ENCODE results near the gene RACK1. TPM values are rescaled to one million over a fixed set of nuclear protein-coding genes. Genes with fewer than 3 reads are reported as not detected.
A peak's percentile ranks its signal among the peaks of the same experiment; 100 is the strongest.

Gene RACK1
- total and polyA plus RNA-seq, 4 experiments from 2014 or later, result 1,956 to 2,145 (median 2,033) TPM

GRCh38 chr5:181187500-181188213 is 56.0 kb downstream of the RACK1 start:
- intact Hi-C loops (cut with micrococcal nuclease), result loop anchor here (10.0 kb wide), 1 partner anchor 383 kb away; the partner anchor contains the start of gene MGAT1
- DNase-seq, result peak in 3 of 5 donors; percentile 53 to 54 (median 53)
- peak overlapping the region; percentile 96 to 99 (median 98) for H3K4me3 Mint-ChIP-seq
- Histone ChIP-seq H3K36me3 (ENCODE audit: insufficient read depth, low read length) (no peaks in the 10 kb centered on the region), H3K27ac (ENCODE audit: low read depth, low read length) (no peak overlapping the region), H3K9me3 (ENCODE audit: control insufficient read depth in 1 of 2, low read length in 2 of 2) (no peaks in the 10 kb centered on the region), H3K4me1 (ENCODE audit: insufficient read depth, low read length) (peaks cover 17% of the 10 kb centered on the region), H3K27me3 (ENCODE audit: insufficient read depth, low read length) (no peaks in the 10 kb centered on the region), H3K4me3 (ENCODE audit: low read length in 2 of 2) (no peak overlapping the region)
- peaks cover 5 to 19% of the 10 kb centered on the region in 2 donors for H3K27me3 Mint-ChIP-seq
- H3K36me3 Mint-ChIP-seq, result peaks cover 0 to 41% of the 10 kb centered on the region in 2 donors
- H3K4me1 Mint-ChIP-seq, result peaks cover 20 to 84% (median 38%) of the 10 kb centered on the region in 4 donors
- peak overlapping the region; percentile 37 to 100 (median 97) for H3K27ac Mint-ChIP-seq
- ChIA-PET POLR2A (ENCODE audit: partially characterized antibody) (interaction anchor here (0.7 to 12.9 kb wide), 9 partner anchors 11 to 75 kb away, joined by 3 to 412 read pairs (median 79); partner anchors contain the start of genes RACK1, TRIM41, TRIM52 and TRIM7), CTCF (ENCODE audit: partially characterized antibody) (interaction anchor here (2.2 to 6.6 kb wide), 3 partner anchors 15 to 70 kb away, joined by 6 to 100 read pairs (median 10); partner anchors contain the start of gene TRIM7)
- H3K9me3 Mint-ChIP-seq, result peaks cover 0 to 42% (median 7%) of the 10 kb centered on the region in 8 donors

GRCh38 chr5:181186986-181187499 is 56.7 kb downstream of the RACK1 start:
- POLR2A ChIA-PET (ENCODE audit: partially characterized antibody), result interaction anchor here (1.3 to 12.9 kb wide), 8 partner anchors 14 to 75 kb away, joined by 3 to 412 read pairs (median 111); partner anchors contain the start of genes RACK1, TRIM41, TRIM52 and TRIM7
- H3K4me3 ChIP-seq (ENCODE audit: low read length in 2 of 2), result no peak overlapping the region
- H3K27me3 Mint-ChIP-seq, result peaks cover 5 to 19% of the 10 kb centered on the region in 2 donors
- peak overlapping the region; percentile 20 to 100 (median 71) for H3K27ac Mint-ChIP-seq
- H3K9me3 Mint-ChIP-seq, result peaks cover 0 to 43% (median 7%) of the 10 kb centered on the region in 8 donors
- H3K4me1 Mint-ChIP-seq, result peaks cover 18 to 82% (median 38%) of the 10 kb centered on the region in 4 donors
- CTCF ChIA-PET (ENCODE audit: partially characterized antibody), result interaction anchor here (6.6 kb wide), 1 partner anchor 18 kb away, joined by 100 read pairs; the partner anchor contains the start of gene TRIM7
- H3K4me1 ChIP-seq (ENCODE audit: insufficient read depth, low read length), result peaks cover 13% of the 10 kb centered on the region
- H3K36me3 ChIP-seq (ENCODE audit: insufficient read depth, low read length), result no peaks in the 10 kb centered on the region
- H3K4me3 Mint-ChIP-seq, result peak overlapping the region; percentile 7 to 99 (median 26)
- H3K9me3 ChIP-seq (ENCODE audit: control insufficient read depth in 1 of 2, low read length in 2 of 2), result no peaks in the 10 kb centered on the region
- H3K27ac ChIP-seq (ENCODE audit: low read depth, low read length), result no peak overlapping the region
- peaks cover 0 to 39% of the 10 kb centered on the region in 2 donors for H3K36me3 Mint-ChIP-seq
- intact Hi-C loops (cut with micrococcal nuclease), result loop anchor here (10.0 kb wide), 1 partner anchor 382 kb away; the partner anchor contains the start of gene MGAT1
- H3K27me3 ChIP-seq (ENCODE audit: insufficient read depth, low read length), result no peaks in the 10 kb centered on the region
- DNase-seq, result no peak

Small RNA genes lying within 50 kb of the gene (microRNA-seq; reads per million reads assigned to microRNA genes)
- not detected for gene MIR4638 (ENCODE audit: borderline microRNAs expressed, borderline number of aligned reads, borderline replicate concordance)

Other genes starting within 250 kb of the RACK1 start
- gene BTNL9, start 203.6 kb downstream of the RACK1 start, total RNA-seq, result not detected
- not detected for gene BTNL9, start 203.6 kb downstream of the RACK1 start, polyA plus RNA-seq
- not detected for gene OR2V1, start 112.7 kb downstream of the RACK1 start, total RNA-seq
- gene OR2V1, start 112.7 kb downstream of the RACK1 start, polyA plus RNA-seq, result not detected
- gene OR2V2, start 96.3 kb downstream of the RACK1 start, total RNA-seq, result not detected
- gene OR2V2, start 96.3 kb downstream of the RACK1 start, polyA plus RNA-seq, result not detected
- 1 to 10 TPM; 3.3 to 4.2 TPM for gene TRIM7, start 38.7 kb downstream of the RACK1 start, total RNA-seq
- gene TRIM7, start 38.7 kb downstream of the RACK1 start, polyA plus RNA-seq, result under 1 TPM; 0.63 to 0.69 TPM
- 10 to 100 TPM; 39.9 to 40.7 TPM for gene TRIM41, start 20.6 kb downstream of the RACK1 start, total RNA-seq
- 1 to 10 TPM; 1.7 to 2.0 TPM for gene TRIM41, start 20.6 kb downstream of the RACK1 start, polyA plus RNA-seq
- gene TRIM52, start 17.2 kb upstream of the RACK1 start, total RNA-seq, result 10 to 100 TPM; 73.0 to 76.8 TPM
- 10 to 100 TPM; 19.4 to 47.2 TPM for gene TRIM52, start 17.2 kb upstream of the RACK1 start, polyA plus RNA-seq
- gene OR4F3, start 123.4 kb upstream of the RACK1 start, total RNA-seq, result not detected
- not detected for gene OR4F3, start 123.4 kb upstream of the RACK1 start, polyA plus RNA-seq

Measured in CD4-positive, alpha-beta memory T cell (primary cell).